HL-60 (cell line): ENCODE results near the gene ZBTB2.

Experiments used
- DNase-seq, 2 experiments: peaks; one replicate each; pipeline ENCODE4 v3.0.0-alpha.2; 2010 to 2020; ENCODE audit warnings: low read depth in 1 of 2, low spot score in 1 of 2
- H3K27ac ChIP-seq: fragments of 250-450 bp; sonication (Bioruptor Pico); replicated peaks from 2 replicates; pipeline ENCODE4 v1.5.1; 2020; ENCODE audit warnings: mild to moderate bottlenecking, moderate library complexity
- H3K27me3 ChIP-seq: fragments of 250-450 bp; sonication (Bioruptor Pico); 2 replicates; pipeline ENCODE4 v1.5.1; 2021; ENCODE audit warnings: mild to moderate bottlenecking, moderate library complexity; ENCODE audit not compliant: insufficient read depth, poor library complexity, severe bottlenecking
- H3K4me3 ChIP-seq: replicated peaks from 2 replicates; pipeline ENCODE4 v1.5.1; 2011; ENCODE audit warnings: mild to moderate bottlenecking, control low read depth, low read length; ENCODE audit not compliant: insufficient read depth
- GABPA ChIP-seq: IDR thresholded peaks from 2 replicates; pipeline ENCODE4 v1.6.1; 2012; ENCODE audit warnings: low read depth
- POLR2AphosphoS5 ChIP-seq: IDR thresholded peaks from 2 replicates; pipeline ENCODE4 v1.6.1; 2012; ENCODE audit warnings: low read depth
- SPI1 ChIP-seq: IDR thresholded peaks from 2 replicates; pipeline ENCODE4 v1.6.1; 2012; ENCODE audit warnings: low read depth, mild to moderate bottlenecking, borderline replicate concordance
- TF ChIP-seq, protein P1 (sequence below): IDR thresholded peaks from 2 replicates; pipeline ENCODE4 v1.6.1; 2012; ENCODE audit warnings: low read depth; ENCODE audit not compliant: insufficient replicate concordance
- TF ChIP-seq, protein P2 (sequence below): IDR thresholded peaks from one replicate; pipeline ENCODE4 v1.5.1; 2011; ENCODE audit warnings: low read length, control low read depth, inconsistent platforms; ENCODE audit not compliant: insufficient read depth

The ZBTB2 gene

DNA sequence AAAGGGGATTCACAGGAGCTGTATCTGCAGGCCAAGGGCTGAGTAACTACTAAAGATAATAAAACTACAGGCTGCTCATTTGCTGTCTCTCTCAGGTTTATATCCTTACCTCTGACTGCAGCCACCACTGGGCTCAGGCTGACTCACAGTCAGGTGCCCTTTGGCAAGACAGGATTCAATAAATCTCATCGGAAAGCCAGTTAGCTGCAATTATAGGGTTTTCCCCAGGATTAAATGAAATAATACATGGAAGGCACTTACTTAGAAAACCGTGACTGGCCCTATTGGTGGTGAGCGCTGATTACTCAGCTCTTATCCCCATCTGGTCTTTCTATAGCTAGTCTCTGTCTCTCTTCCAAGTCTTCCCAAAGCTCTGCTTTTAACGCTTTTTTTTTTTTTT is 34.2 kb upstream of the ZBTB2 start:
- Histone ChIP-seq H3K4me3 (no peak overlapping the region), H3K27me3 (no peaks in the 10 kb centered on the region), H3K27ac (no peak overlapping the region)
- no peak for DNase-seq
- no peak for TF ChIP-seq SPI1
- no peak for TF ChIP-seq GABPA
- TF ChIP-seq, protein P1, sequence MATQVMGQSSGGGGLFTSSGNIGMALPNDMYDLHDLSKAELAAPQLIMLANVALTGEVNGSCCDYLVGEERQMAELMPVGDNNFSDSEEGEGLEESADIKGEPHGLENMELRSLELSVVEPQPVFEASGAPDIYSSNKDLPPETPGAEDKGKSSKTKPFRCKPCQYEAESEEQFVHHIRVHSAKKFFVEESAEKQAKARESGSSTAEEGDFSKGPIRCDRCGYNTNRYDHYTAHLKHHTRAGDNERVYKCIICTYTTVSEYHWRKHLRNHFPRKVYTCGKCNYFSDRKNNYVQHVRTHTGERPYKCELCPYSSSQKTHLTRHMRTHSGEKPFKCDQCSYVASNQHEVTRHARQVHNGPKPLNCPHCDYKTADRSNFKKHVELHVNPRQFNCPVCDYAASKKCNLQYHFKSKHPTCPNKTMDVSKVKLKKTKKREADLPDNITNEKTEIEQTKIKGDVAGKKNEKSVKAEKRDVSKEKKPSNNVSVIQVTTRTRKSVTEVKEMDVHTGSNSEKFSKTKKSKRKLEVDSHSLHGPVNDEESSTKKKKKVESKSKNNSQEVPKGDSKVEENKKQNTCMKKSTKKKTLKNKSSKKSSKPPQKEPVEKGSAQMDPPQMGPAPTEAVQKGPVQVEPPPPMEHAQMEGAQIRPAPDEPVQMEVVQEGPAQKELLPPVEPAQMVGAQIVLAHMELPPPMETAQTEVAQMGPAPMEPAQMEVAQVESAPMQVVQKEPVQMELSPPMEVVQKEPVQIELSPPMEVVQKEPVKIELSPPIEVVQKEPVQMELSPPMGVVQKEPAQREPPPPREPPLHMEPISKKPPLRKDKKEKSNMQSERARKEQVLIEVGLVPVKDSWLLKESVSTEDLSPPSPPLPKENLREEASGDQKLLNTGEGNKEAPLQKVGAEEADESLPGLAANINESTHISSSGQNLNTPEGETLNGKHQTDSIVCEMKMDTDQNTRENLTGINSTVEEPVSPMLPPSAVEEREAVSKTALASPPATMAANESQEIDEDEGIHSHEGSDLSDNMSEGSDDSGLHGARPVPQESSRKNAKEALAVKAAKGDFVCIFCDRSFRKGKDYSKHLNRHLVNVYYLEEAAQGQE = no peak
- TF ChIP-seq, protein P2, sequence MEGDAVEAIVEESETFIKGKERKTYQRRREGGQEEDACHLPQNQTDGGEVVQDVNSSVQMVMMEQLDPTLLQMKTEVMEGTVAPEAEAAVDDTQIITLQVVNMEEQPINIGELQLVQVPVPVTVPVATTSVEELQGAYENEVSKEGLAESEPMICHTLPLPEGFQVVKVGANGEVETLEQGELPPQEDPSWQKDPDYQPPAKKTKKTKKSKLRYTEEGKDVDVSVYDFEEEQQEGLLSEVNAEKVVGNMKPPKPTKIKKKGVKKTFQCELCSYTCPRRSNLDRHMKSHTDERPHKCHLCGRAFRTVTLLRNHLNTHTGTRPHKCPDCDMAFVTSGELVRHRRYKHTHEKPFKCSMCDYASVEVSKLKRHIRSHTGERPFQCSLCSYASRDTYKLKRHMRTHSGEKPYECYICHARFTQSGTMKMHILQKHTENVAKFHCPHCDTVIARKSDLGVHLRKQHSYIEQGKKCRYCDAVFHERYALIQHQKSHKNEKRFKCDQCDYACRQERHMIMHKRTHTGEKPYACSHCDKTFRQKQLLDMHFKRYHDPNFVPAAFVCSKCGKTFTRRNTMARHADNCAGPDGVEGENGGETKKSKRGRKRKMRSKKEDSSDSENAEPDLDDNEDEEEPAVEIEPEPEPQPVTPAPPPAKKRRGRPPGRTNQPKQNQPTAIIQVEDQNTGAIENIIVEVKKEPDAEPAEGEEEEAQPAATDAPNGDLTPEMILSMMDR = no peak
- no peak for TF ChIP-seq POLR2AphosphoS5

- H3K27ac ChIP-seq = no peak overlapping the region
- no peak for DNase-seq
- H3K27me3 ChIP-seq = no peaks in the 10 kb centered on the region
- no peak overlapping the region for H3K4me3 ChIP-seq
- TF ChIP-seq SPI1 = no peak
- TF ChIP-seq, protein P2 = no peak
Measured at GRCh38 chr6:151422981-151423380, 31.6 kb upstream of the ZBTB2 start.

DNA sequence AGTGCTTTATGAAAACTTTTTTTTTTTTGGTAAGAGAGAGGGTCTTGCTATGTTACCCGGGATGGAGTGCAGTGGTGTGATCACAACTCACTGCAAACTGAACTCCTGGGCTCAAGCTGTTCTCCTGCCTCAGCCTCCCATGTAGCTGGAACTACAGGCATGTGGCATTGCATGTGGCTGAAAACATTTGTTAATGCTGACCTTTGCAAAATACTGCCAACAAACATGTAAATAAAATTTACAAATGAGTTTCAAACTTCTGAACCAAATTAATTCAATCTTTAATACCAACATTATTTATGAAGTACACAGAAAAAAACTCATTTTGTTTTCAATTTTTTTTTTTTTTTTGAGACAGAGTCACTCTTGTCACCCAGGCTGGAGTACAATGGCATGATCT is 26.1 kb upstream of the ZBTB2 start:
- Histone ChIP-seq H3K27me3 (no peaks in the 10 kb centered on the region), H3K4me3 (no peak overlapping the region), H3K27ac (no peak overlapping the region)
- TF ChIP-seq GABPA (no peak), POLR2AphosphoS5 (no peak)
- TF ChIP-seq, protein P2 = no peak
- DNase-seq = no peak

DNA sequence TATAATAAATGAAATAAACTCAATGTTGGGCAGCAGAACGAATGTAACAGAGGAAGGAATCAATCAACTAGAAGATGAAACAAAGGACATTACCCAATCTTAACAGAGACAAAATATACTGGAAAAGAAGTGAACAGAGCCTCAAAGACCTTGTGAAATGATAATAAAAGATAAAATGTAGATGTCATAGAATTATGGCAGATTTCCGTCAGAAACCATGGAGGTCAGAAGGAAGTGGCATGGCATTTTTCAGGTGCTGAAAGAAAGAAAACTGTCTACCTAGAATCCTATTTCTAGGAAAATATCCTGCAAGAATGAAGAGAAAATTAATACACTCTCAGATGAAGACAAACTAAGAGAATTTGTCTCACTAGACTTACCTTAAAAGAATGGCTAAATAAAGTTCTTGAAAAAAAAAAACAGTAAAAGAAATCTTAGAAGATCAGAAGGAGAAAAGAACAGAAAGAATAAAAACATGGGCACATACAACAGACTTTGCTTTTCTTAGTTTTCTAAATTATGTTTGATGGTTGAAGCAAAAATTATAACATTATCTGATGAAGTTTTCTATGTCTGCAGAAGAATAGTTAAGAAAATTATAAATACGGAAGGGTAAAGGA is 23.4 kb upstream of the ZBTB2 start:
- no peak for TF ChIP-seq GABPA
- no peak for TF ChIP-seq POLR2AphosphoS5
- TF ChIP-seq SPI1 = no peak
- TF ChIP-seq, protein P1 = no peak
- TF ChIP-seq, protein P2 = no peak
- H3K27me3 ChIP-seq = no peaks in the 10 kb centered on the region
- no peak for DNase-seq
- H3K4me3 ChIP-seq = no peak overlapping the region
- H3K27ac ChIP-seq = no peak overlapping the region
